AG08396 (cell line): Measurements from ENCODE around the gene SSX7.
"Not testable (repeated sequence)": the region's sequence is repeated elsewhere in the genome, so short reads cannot be mapped to it uniquely, and the experiment has no call there.

Source experiments
- DNase-seq: peaks from one replicate; pipeline ENCODE4 v3.0.0; 2012; ENCODE audit warnings: low spot score, mixed read lengths

The SSX7 gene, protein sequence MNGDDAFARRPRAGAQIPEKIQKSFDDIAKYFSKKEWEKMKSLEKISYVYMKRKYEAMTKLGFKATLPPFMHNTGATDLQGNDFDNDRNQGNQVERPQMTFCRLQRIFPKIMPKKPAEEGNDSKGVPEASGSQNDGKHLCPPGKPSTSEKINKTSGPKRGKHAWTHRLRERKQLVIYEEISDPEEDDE

DNA sequence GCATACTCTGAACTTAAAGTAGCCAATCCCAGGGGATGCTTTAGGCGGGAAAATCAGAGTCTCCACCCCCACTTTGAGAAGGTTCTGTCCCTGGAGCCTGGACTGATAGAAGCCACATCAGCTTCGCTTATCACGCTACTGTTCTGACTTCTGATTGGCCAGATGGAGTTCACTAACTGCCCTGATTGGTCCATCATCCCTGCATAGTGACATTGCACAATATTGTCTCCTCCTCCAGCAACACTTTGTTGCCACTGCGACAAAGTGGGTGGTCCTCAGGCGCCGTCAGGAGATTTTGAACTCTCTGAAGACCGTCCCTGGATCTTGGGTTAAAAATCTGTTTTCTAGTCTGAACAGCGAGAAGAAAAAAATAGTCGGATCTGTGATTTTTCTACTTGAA lies at the start of gene SSX7:
Gene SSX7, minus strand, starts transcription at position 101 of the 400 bp plus-strand sequence. CDS start 1,428 bp downstream, outside the sequence.
- not testable (repeated sequence) for DNase-seq

DNA sequence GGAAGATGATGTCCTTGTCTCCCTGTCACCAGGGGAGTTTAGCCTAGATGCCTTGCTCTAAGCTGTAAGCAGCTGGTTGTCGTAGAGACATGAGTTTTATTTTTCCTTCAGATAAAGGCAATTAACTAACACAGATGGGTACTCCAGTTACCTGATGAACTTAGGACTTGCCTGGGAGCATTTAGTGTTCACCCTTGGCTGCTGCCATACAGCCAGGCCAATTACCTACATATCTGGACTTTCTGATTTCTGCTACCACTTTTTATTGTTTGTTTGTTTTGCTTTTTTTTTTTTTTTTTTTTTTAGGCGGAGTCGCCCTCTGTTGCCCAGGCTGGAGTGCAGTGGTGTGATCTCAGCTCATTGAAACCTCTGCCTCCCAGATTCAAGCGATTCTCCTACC lies 37.3 kb upstream of the SSX7 start:
- not testable (repeated sequence) for DNase-seq

DNA sequence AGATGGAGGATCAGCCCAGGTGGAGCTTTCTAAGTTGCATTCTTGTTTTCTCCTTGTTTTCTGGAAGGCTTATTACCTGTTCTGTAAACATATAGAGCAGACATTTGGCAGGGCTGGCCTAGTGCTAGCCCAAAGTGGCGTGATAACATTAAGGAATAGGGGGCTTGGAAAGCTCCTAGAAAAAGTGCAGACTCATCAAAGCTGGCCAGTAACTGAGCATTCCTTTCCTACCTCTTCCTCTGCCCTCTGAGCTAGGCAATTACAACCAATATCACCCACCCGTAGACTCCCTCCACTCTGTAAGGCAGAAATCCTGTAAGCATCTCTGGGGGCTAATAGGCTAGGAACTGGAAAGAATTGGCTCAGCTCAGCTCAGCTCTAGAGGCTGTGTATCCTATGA lies 7.5 kb upstream of the SSX7 start:
- not testable (repeated sequence) for DNase-seq

DNA sequence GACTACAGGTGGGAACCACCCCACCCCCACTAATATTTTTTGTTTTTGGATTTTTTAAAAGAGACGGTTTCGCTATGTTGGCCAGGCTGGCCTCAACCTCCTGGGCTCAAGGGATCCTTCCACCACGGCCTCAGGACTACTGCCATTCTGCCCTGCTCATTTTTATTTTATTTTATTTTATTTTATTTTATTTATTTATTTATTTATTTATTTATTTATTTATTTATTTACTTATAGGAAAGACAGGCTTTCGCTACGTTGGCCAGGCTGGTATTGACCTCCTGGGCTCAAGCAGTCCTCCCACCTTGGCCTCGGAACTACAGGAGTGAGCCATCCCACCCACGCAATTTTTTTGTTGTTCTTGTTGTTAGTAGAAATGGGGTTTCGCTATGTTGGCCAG lies 775 bp upstream of the SSX7 start:
- DNase-seq, result not testable (repeated sequence)

DNA sequence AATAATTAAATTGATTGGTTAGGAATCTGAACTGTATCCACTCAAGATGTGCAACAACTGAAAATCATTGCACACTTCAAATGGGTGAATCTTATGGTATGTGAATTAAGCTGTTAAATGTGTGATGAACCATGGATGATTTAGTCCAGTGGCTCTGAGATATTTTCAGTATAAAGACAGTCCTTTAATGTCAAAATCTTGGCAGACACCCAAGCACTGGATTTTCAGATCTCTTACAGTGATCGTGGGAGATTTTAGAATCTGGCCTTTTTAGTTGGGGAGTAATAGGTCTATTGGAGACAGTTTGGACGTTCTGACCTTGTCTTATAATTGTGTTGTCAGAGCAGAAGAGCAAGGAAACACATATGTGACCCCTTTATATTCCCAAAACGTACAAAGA lies 4.0 kb downstream of the SSX7 start:
- DNase-seq, result not testable (repeated sequence)

DNA sequence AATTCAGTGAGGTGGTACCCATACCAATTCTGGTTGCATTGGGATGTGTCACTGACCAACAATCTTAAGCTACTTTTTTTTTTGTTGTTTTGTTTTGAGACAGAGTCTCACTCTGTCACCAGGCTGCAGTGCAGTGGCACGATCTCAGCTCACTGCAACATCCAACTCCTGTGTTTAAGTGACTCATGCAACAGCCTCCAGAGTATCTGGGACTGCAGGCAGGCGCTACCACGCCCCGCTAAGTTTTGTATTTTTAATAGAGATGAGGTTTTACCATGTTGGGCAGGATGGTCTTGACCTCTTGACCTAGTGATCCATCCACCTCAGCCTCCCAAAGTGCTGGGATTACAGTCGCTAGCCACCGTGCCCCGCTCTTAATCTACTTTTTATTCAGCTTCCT lies 5.7 kb downstream of the SSX7 start:
- not testable (repeated sequence) for DNase-seq

DNA sequence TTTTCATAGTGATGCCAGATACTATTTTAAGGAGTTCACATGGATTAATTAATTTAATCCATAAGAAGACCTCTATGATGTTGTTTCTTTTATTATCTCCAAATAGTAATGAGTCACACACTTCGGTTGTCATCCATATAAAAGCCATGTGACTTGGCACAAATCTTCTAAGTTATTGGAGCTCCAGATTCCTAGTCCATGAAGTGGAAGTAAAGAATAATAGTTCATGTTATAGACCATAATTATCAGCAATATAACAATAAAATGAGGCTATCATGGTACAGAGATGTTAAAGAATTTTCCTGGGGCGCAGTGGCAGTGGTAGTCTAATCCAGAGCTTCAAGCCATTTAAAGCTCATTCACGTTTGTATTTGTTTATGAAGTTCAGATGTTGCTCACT lies 26.2 kb downstream of the SSX7 start:
- DNase-seq, result not testable (repeated sequence)

DNA sequence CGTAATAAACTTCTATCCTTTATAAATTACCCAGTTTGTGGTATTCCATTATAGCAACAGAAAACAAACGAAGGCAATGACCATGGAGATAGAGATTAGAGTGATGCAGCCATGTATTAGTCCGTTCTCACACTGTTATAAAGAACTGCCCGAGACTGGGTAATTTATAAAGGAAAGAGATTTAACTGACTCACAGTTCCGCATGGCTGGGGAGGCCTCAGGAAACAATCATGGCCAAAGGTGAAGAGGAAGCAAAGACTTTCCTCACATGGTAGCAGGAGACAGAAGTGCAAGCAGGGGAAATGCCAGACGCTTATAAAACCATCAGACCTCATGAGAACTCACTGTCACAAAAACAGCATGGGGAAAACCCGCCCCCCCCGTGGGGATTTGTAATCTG lies 34.0 kb downstream of the SSX7 start:
- not testable (repeated sequence) for DNase-seq

DNA sequence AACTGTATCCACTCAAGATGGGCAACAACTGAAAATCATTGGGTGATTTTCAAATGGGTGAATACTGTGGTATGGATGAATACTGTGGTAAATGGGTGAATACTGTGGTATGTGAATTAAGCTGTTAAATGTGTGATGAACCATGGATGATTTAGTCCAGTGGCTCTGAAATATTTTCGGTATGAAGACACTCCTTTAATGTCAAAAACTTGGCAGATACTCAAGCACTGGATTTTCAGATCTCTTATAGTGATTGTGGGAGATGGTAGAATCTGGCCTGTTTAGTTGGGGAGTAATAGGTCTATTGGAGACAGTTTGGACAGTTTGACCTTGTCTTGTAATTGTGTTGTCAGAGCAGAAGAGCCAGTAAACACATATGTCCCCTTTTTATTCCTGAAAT lies 45.7 kb downstream of the SSX7 start:
- no peak for DNase-seq

DNA sequence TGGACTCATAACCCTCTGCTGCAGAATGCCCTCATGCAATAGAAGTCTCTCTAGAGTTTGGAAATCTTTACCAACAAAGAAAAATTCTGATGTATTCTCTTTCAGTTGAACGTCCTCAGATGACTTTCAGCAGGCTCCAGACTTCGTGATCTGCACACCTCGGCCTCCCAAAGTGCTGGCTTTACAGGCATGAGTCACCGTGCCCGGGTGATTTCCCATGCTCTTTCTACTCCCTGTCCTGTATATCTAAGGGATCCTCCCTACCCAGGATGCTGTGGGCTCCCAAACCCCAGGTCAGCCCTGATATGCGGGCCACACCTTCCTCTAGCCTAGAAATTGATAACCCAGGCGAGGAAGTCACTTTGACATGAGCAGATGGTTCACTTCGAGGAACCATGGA lies 51.5 kb downstream of the SSX7 start:
- DNase-seq, result not testable (repeated sequence)

DNA sequence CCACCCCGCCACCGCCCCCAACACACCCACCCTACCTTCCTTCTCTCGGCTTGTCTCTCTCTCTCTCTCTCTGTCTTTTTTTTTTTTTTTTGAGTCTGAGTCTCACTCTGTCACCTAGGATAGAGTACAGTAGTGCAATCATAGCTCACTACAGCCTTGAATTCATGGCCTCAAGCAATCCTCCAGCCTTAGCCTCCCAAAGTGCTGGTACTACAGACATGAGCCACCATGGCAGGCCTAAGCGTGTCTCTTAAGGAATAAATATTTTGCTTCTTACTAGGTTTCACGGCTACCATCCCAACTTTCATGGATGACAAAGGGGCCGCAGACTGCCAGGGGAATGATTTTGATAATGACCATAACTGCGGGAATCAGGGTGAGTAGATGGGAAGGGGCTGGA lies 55.8 kb downstream of the SSX7 start:
- no peak for DNase-seq

DNA sequence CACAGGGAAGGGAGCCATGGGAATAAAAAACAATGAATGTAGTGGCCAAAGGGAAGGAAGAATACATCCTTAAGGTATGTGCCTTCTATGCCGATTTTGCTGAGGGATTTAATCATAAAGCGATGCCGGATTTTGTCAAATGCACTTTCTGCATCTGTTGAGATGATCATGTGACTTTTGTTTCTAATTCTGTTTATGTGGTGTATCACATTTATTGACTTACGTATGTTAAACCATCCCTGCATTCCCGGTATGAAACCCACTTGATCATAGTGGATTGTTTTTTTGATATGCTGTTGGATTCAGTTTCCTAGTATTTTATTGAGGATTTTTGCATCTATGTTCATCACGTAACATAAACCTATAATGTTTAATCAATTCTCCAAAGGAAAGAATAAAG lies 60.0 kb downstream of the SSX7 start:
- no peak for DNase-seq
